ENCODE data around the gene PTPN3.
"Not testable (repeated sequence)": the region's sequence is repeated elsewhere in the genome, so short reads cannot be mapped to it uniquely, and the experiment has no call there.

The PTPN3 gene

GRCh38 chr9:109498195-109499092, at the start of gene PTPN3:
Gene PTPN3 (minus strand): TSS chr9:109498307. CDS start chr9:109463434, 34,873 bp downstream.
- no peak for DNase-seq (ENCODE audit: low read depth in 2 of 2)

- not testable (repeated sequence) for DNase-seq (ENCODE audit: low read depth in 2 of 2)
Observed at GRCh38 chr9:109544954-109545353, 46.8 kb upstream of the PTPN3 start.

GRCh38 chr9:109542922-109543321, 44.8 kb upstream of the PTPN3 start:
- DNase-seq (ENCODE audit: low read depth in 2 of 2), result no peak

GRCh38 chr9:109538346-109538745, 40.2 kb upstream of the PTPN3 start:
- DNase-seq (ENCODE audit: low read depth in 2 of 2), result no peak

GRCh38 chr9:109537288-109537687, 39.2 kb upstream of the PTPN3 start:
- DNase-seq (ENCODE audit: low read depth in 2 of 2), result no peak

- no peak for DNase-seq (ENCODE audit: low read depth in 2 of 2)
Observed at GRCh38 chr9:109536859-109537258, 38.8 kb upstream of the PTPN3 start.

GRCh38 chr9:109535365-109535764, 37.3 kb upstream of the PTPN3 start:
- DNase-seq (ENCODE audit: low read depth in 2 of 2), result no peak

- DNase-seq (ENCODE audit: low read depth in 2 of 2), result no peak
Observed at GRCh38 chr9:109534151-109534550, 36.0 kb upstream of the PTPN3 start.

- DNase-seq (ENCODE audit: low read depth in 2 of 2), result not testable (repeated sequence)
Observed at GRCh38 chr9:109532652-109533051, 34.5 kb upstream of the PTPN3 start.

GRCh38 chr9:109522106-109522505, 24.0 kb upstream of the PTPN3 start:
- no peak for DNase-seq (ENCODE audit: low read depth in 2 of 2)

GRCh38 chr9:109520475-109521132, 22.5 kb upstream of the PTPN3 start:
- peak; percentile 19 to 24 for DNase-seq (ENCODE audit: low read depth in 2 of 2)

GRCh38 chr9:109519366-109519765, 21.3 kb upstream of the PTPN3 start:
- DNase-seq (ENCODE audit: low read depth in 2 of 2), result no peak

GRCh38 chr9:109518621-109519335, 20.7 kb upstream of the PTPN3 start:
- DNase-seq (ENCODE audit: low read depth in 2 of 2), result no peak

- DNase-seq (ENCODE audit: low read depth in 2 of 2), result no peak
Observed at GRCh38 chr9:109517901-109518377, 19.8 kb upstream of the PTPN3 start.

GRCh38 chr9:109513871-109514270, 15.8 kb upstream of the PTPN3 start:
- DNase-seq (ENCODE audit: low read depth in 2 of 2), result no peak

- no peak for DNase-seq (ENCODE audit: low read depth in 2 of 2)
Observed at GRCh38 chr9:109512170-109512756, 14.2 kb upstream of the PTPN3 start.

GRCh38 chr9:109510506-109510905, 12.4 kb upstream of the PTPN3 start:
- DNase-seq (ENCODE audit: low read depth in 2 of 2), result no peak

GRCh38 chr9:109510042-109510441, 11.9 kb upstream of the PTPN3 start:
- DNase-seq (ENCODE audit: low read depth in 2 of 2), result not testable (repeated sequence)

- DNase-seq (ENCODE audit: low read depth in 2 of 2), result no peak
Observed at GRCh38 chr9:109509611-109510010, 11.5 kb upstream of the PTPN3 start.

- DNase-seq (ENCODE audit: low read depth in 2 of 2), result no peak
Observed at GRCh38 chr9:109507421-109507838, 9.3 kb upstream of the PTPN3 start.

- DNase-seq (ENCODE audit: low read depth in 2 of 2), result no peak
Observed at GRCh38 chr9:109506097-109506712, 8.1 kb upstream of the PTPN3 start.

All from stimulated activated CD4-positive, alpha-beta T cell treated with anti-CD3 and anti-CD28 coated beads, Interleukin-4, amount 100 ng/mL, for 48 hours (primary cell).